GM12878 (cell line): Measurements from ENCODE around the gene HMGB2. TPM values are rescaled to one million over a fixed set of nuclear protein-coding genes. Genes with fewer than 3 reads are reported as not detected.

Experiments used
- ATAC-seq: fragments of 200-7000 bp; cut with Tn5 transposase; 3 replicates; pipeline ENCODE4 v1.9.1; 2020; ENCODE audit warnings: mild to moderate bottlenecking, moderate library complexity
- BruUV-seq: library from RNA; stranded (reverse); fragments of 400-500 nt; replicated peaks from 2 replicates; lab custom pipeline; 2021; lab: Mats Ljungman, UMichigan
- CTCF ChIA-PET: fragments of 300-600 bp; sonication (Branson Sonifier 250); formaldehyde crosslinking; extraction: SDS; loops from one replicate; lab custom pipeline; 2021; ENCODE audit warnings: inconsistent platforms; lab: Yijun Ruan, JAX
- POLR2A ChIA-PET: fragments of 350-600 bp; formaldehyde crosslinking; extraction: SDS; loops from one replicate; lab custom pipeline; 2021; ENCODE audit warnings: inconsistent platforms; lab: Charles Lee
- RAD21 ChIA-PET: fragments of 300-600 bp; sonication (Branson Sonifier 250); formaldehyde crosslinking; loops from one replicate; lab custom pipeline; 2023; ENCODE audit warnings: antibody characterized with exemption; ENCODE audit not compliant: unreplicated experiment; lab: Charles Lee
- SMC1A ChIA-PET: fragments of 300-600 bp; sonication (Branson Sonifier 250); formaldehyde crosslinking; loops from one replicate; lab custom pipeline; 2023; ENCODE audit not compliant: unreplicated experiment, uncharacterized antibody; lab: Charles Lee
- DNase-seq: peaks from one replicate; pipeline ENCODE4 v3.0.0-alpha.2; 2011; ENCODE audit warnings: low read depth, low spot score
- FAIRE-seq: peaks from 3 replicates; lab custom pipeline; 2011; peaks lifted over from hg19 to GRCh38; lab: Jason Lieb, UNC
- H2AFZ ChIP-seq: 2 replicates; pipeline ENCODE4 v1.6.0; 2011; ENCODE audit warnings: low read depth, low read length, control low read depth; ENCODE audit not compliant: control insufficient read depth
- H3K27ac ChIP-seq: 2 replicates; pipeline ENCODE4 v1.5.1; 2011; ENCODE audit warnings: control low read depth; ENCODE audit not compliant: control insufficient read depth, insufficient read depth
- H3K27me3 ChIP-seq, 2 experiments: replicated peaks in 1 of 2; 2 replicates each; pipeline versions ENCODE4 v1.6.0 to v1.6.1; 2011; ENCODE audit warnings: low read length in 1 of 2; ENCODE audit not compliant: control insufficient read depth in 2 of 2, insufficient read depth in 2 of 2
- H3K36me3 ChIP-seq, 2 experiments: 2 replicates each; pipeline ENCODE4 v1.5.1; 2011; ENCODE audit warnings: low read length in 1 of 2; ENCODE audit not compliant: control insufficient read depth in 2 of 2, insufficient read depth in 2 of 2
- H3K4me1 ChIP-seq: 2 replicates; pipeline ENCODE4 v1.6.1; 2011; ENCODE audit warnings: mild to moderate bottlenecking, low read length, moderate library complexity, mixed read lengths; ENCODE audit not compliant: control insufficient read depth, insufficient read depth
- H3K4me2 ChIP-seq: 2 replicates; pipeline ENCODE4 v1.6.0; 2011; ENCODE audit warnings: control low read depth; ENCODE audit not compliant: control insufficient read depth, insufficient read depth
- H3K4me3 ChIP-seq: fragments of 200-600 bp; sonication (generic); 2 replicates; pipeline ENCODE4 v1.5.1; 2016
- H3K79me2 ChIP-seq: 2 replicates; pipeline ENCODE4 v1.6.0; 2011; ENCODE audit warnings: low read length; ENCODE audit not compliant: control insufficient read depth, insufficient read depth
- H3K9ac ChIP-seq: 2 replicates; pipeline ENCODE4 v1.8.0; 2011; ENCODE audit warnings: low read length, control low read depth, mixed read lengths; ENCODE audit not compliant: control insufficient read depth, insufficient read depth
- H3K9me3 ChIP-seq: replicated peaks from 3 replicates; pipeline ENCODE4 v1.5.1; 2011; ENCODE audit warnings: mild to moderate bottlenecking, low read length; ENCODE audit not compliant: control insufficient read depth, insufficient read depth
- H4K20me1 ChIP-seq: 2 replicates; pipeline ENCODE4 v1.6.0; 2011; ENCODE audit not compliant: control insufficient read depth, insufficient read depth
- HDAC2 ChIP-seq: fragments of 200-600 bp; sonication (generic); IDR thresholded peaks from 2 replicates; pipeline ENCODE4 v1.6.1; 2017
- RCOR1 ChIP-seq: conservative IDR thresholded peaks from 2 replicates; pipeline ENCODE4 v1.6.1; 2012; ENCODE audit warnings: low read depth, low read length, improper control_type of control experiment
- ZNF687 ChIP-seq: fragments of 450-650 bp; IDR thresholded peaks from 2 replicates; pipeline ENCODE4 v1.6.1; 2017; ENCODE audit warnings: mild to moderate bottlenecking, moderate library complexity
- WGBS: methylation state at CpG from one replicate; pipeline ENCODE4 v1.1.6; 2016; ENCODE audit warnings: low lambda C conversion rate; ENCODE audit not compliant: insufficient replicate concordance, insufficient coverage; ENCODE audit errors: missing lambda C conversion rate; 5-methylcytosine and 5-hydroxymethylcytosine counted together
- in situ Hi-C: fragments of 300-500 bp; cut with MboI; formaldehyde crosslinking; loops from 9 replicates; pipeline ENCODE4 v1.14.3; 2018; ENCODE audit warnings: mixed read lengths
- intact Hi-C: fragments of 100-400 bp; cut with micrococcal nuclease; formaldehyde crosslinking; loops from one replicate; pipeline ENCODE4 v1.14.2; 2022; ENCODE audit not compliant: unreplicated experiment
- polyA plus RNA-seq, 11 experiments: library from polyadenylated mRNA; depleted of rRNA in 4 of 11; unstranded in 6 of 11; stranded (reverse) in 5 of 11; fragments of >200 nt; fragmentation: Nextera tagmentation in 4 of 11; fragmentation: Illumina TruSeq in 1 of 11; extraction: Ambion mirVana in 4 of 11; extraction: Trizol in 1 of 11; gene quantifications; 1 replicate in 1 of 11; 2 replicates in 10 of 11; pipeline versions ENCODE4 v1.2.1 to v1.2.3, GENCODE V29; 2011 to 2016; ENCODE audit warnings: inconsistent platforms in 2 of 11, missing spikeins in 2 of 11, low read depth in 1 of 11
- total RNA-seq, 4 experiments: library from RNA; depleted of rRNA in 3 of 4; stranded (reverse); fragments of >200 nt in 3 of 4; fragmentation: Illumina TruSeq in 1 of 4; extraction: Trizol in 1 of 4; gene quantifications; 2 replicates each; pipeline versions ENCODE4 v1.2.1 to v1.2.3, GENCODE V29; 2013 to 2021

The HMGB2 gene
- total and polyA plus RNA-seq, 10 of the 15 experiments (the other 5 are each of a cell fraction or from before 2014, with no cell fraction given) = 260 to 961 (median 668) TPM

DNA sequence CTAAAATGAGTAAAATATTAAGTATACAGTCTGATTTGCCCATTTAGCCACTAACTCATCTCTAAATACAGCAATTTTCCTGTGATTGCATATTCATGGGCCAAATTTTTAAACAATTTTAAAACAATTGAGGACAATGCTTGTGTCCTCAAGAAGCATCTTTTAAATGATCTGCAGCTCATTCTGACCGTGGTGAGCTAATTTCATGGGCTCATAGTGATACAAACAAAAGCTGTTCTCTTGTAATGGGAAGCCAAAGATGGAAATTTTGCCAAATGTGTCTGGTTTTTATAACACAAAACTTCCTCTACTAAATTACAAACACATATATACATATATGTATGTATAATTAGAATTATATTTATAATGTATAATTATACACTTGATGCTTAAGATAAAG lies 39.7 kb downstream of the HMGB2 start (continued):
- TF ChIP-seq ZNF687 = no peak
- no peak for TF ChIP-seq HDAC2

DNA sequence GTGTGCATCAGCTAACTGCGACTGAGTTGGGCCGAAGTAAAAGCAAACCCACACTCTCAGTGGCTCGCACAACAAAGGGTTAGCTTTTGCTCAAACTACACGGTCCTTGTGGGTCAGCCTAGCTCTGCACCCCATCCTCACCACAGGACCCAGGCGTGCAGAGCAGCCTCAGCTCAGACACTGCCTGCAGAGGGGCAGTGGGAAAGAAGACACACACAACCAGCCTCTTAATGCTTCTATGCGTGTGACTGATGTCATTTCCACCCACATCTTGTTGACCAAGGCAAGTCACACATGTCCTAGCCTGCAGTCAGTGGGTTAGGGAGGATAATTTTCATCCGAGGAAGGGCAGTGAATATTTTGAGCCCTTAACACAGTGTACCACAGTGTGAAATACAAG lies 40.5 kb downstream of the HMGB2 start:
- ChIA-PET CTCF (interaction anchor here (0.6 to 9.3 kb wide), 14 partner anchors 7 to 280 kb away, joined by 3 to 146 read pairs (median 4); no protein-coding TSS in a partner anchor), SMC1A (interaction anchor here (0.8 to 3.2 kb wide), 5 partner anchors 8 to 280 kb away, joined by 4 to 21 read pairs (median 8); no protein-coding TSS in a partner anchor), RAD21 (interaction anchor here (1.4 to 3.2 kb wide), 3 partner anchors 8 to 280 kb away, joined by 3 to 18 read pairs (median 4); no protein-coding TSS in a partner anchor), POLR2A (no interaction called here)
- Histone ChIP-seq H3K4me2 (no peak overlapping the region), H4K20me1 (no peaks in the 10 kb centered on the region), H3K9me3 (no peaks in the 10 kb centered on the region), H2AFZ (no peak overlapping the region), H3K9ac (no peak overlapping the region), H3K36me3 (no peaks in the 10 kb centered on the region; a peak in 1 of 4 replicates), H3K4me3 (no peak overlapping the region), H3K4me1 (peaks cover 3% of the 10 kb centered on the region; the same call in 1 of the 2 replicates), H3K27me3 (no peaks in the 10 kb centered on the region), H3K27ac (no peak overlapping the region), H3K79me2 (no peaks in the 10 kb centered on the region)
- WGBS = over 99% methylated on average over 7 of the region's 7 CpGs
- in situ Hi-C loops = no loop called here
- DNase-seq (no peak), ATAC-seq (no peak; the same call in 2 of the 3 replicates), FAIRE-seq (no peak)
- intact Hi-C loops = no loop called here
- no TSS peak for BruUV-seq
- no peak for TF ChIP-seq RCOR1
